Measurements from ENCODE around the gene COL13A1. TPM values are rescaled to one million over a fixed set of nuclear protein-coding genes. Genes with fewer than 3 reads are reported as not detected.

COL13A1 gene
- total RNA-seq, 1 donor from 2014 or later, result 2.5 TPM

DNA sequence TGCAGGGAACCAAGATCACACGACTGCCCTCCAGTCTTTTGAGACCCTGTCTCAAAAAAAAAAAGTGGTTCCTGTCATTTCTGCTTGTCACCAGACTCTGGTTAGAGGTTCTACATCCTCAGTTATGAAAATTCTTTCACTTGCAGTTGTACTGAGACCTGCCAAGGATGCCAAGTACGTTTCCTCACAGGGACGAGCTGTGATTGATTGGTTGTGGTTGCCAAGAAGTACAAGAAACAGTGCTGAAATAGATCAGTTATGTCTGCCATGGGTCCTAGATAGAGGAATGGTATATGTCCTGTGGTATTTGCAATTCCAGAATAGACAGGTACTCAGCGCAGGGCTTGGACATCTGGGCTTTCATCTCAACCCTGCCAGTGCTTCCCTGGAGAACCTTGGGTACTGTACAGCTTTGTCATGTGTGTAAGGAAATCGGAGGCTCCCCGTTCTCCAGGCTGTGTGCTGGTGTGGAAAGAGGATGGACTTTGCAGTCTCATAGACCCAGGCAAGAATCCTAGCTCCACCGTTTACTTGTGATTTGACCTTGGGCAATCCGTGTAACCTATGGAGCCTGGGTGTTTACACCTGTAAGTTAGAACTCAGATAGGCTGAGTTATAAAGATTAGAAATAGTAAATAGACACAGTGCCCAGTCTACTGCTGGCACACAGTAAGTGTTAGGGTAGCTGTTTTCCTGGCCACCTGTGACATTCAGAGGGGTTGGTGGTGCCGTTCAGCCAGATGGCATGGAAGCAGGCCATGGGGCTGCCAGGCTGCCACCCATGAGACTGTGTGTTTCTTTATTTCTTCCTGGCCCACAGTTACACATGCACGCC is 53.0 kb downstream of the COL13A1 start:
- DNase-seq, result no peak
- no peaks in the 10 kb centered on the region for H3K9me3 ChIP-seq (replicated peaks)
- H3K4me1 ChIP-seq, result no peaks in the 10 kb centered on the region
- intact Hi-C loops (cut with micrococcal nuclease), result no loop called here
- H3K4me3 ChIP-seq, result no peak overlapping the region
- no peaks in the 10 kb centered on the region for H3K27me3 ChIP-seq (ENCODE audit: low read depth)
- no peak for TF ChIP-seq CTCF (IDR thresholded peaks at IDR 0.05; ENCODE audit: borderline replicate concordance)
- H3K27ac ChIP-seq (replicated peaks), result no peak overlapping the region
- H3K36me3 ChIP-seq, result no peaks in the 10 kb centered on the region

DNA sequence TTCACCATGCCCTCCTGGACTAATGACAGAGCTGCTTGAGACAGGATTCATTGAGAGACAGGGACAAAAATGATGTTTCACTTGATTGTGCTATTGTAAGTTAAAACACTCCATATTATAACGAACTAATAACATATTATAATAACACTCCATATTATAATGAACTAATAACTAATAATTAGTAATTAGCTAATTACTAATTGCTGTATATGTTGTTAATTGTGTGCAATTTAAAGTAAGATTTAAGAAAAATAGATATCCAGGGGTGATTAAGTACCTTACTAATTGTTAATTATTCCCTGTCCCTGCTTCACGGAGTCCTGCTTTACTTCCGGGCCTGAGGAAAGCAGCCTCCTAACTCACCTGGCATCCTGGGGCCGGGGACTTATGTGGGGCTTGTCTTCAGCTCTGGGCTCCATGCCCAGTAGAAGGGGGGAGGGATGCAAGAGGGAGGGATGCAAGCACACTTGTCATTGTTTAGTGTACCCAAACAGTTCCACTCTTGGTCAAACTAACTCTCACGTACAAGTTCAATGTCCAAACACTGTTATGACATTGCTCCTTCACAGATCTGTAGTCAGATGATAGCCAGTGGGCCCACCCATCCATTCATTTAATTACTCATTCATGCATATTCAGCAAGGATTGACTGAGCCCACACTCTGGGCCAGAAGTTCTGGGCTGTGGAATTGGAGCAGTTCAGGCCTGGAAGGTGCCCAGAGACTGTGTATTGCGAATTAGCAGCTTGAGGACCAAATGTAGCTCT is 53.8 kb downstream of the COL13A1 start:
- Histone ChIP-seq H3K27ac (replicated peaks) (no peak overlapping the region), H3K4me3 (no peak overlapping the region), H3K36me3 (no peaks in the 10 kb centered on the region), H3K27me3 (ENCODE audit: low read depth) (no peaks in the 10 kb centered on the region), H3K9me3 (replicated peaks) (no peaks in the 10 kb centered on the region), H3K4me1 (no peaks in the 10 kb centered on the region)
- TF ChIP-seq CTCF (IDR thresholded peaks at IDR 0.05; ENCODE audit: borderline replicate concordance), result no peak
- no peak for DNase-seq
- intact Hi-C loops (cut with micrococcal nuclease), result no loop called here

DNA sequence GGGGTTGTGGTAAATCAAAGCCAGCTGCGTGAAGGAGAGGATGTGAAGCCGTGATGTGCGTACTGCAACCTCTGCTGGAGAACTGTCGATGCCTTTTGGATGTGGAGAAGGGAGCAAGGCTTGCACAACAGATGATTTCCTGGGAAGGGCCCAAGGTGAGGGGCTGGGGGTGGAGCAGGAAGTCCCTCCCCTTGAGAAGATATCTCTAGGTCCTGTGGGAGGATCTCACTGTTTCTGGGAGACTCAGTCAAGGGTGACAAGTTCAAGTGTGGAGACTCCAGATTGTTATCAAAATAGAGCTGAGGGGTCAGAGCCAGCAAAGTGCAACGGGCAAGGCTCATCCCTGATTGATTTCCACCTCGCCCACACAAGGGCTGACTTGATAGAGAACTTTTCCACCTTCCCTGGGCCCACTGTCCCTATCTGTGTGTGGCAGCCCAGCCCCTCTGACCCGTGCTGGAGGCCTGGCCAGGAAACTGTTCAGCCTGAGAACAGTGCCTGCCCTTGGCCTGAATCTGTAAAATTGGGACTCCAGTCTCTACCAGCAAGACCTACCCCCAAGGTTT is 55.0 kb downstream of the COL13A1 start:
- H3K27ac ChIP-seq (replicated peaks), result no peak overlapping the region
- intact Hi-C loops (cut with micrococcal nuclease), result no loop called here
- no peaks in the 10 kb centered on the region for H3K36me3 ChIP-seq

GRCh38 chr10:69858201-69858600 is 56.5 kb downstream of the COL13A1 start:
- Histone ChIP-seq H3K4me1 (peaks cover 8% of the 10 kb centered on the region), H3K9me3 (replicated peaks) (no peaks in the 10 kb centered on the region), H3K27ac (replicated peaks) (no peak overlapping the region), H3K27me3 (ENCODE audit: low read depth) (no peaks in the 10 kb centered on the region), H3K36me3 (no peaks in the 10 kb centered on the region), H3K4me3 (no peak overlapping the region)
- intact Hi-C loops (cut with micrococcal nuclease), result no loop called here
- TF ChIP-seq CTCF (IDR thresholded peaks at IDR 0.05; ENCODE audit: borderline replicate concordance), result no peak
- no peak for DNase-seq

More for the DNA sequence above, 55.0 kb downstream of the COL13A1 start:
- Histone ChIP-seq H3K4me1 (peaks cover 4% of the 10 kb centered on the region), H3K4me3 (no peak overlapping the region), H3K27me3 (ENCODE audit: low read depth) (no peaks in the 10 kb centered on the region), H3K9me3 (replicated peaks) (no peaks in the 10 kb centered on the region)
- no peak for DNase-seq
- TF ChIP-seq CTCF (IDR thresholded peaks at IDR 0.05; ENCODE audit: borderline replicate concordance), result no peak

DNA sequence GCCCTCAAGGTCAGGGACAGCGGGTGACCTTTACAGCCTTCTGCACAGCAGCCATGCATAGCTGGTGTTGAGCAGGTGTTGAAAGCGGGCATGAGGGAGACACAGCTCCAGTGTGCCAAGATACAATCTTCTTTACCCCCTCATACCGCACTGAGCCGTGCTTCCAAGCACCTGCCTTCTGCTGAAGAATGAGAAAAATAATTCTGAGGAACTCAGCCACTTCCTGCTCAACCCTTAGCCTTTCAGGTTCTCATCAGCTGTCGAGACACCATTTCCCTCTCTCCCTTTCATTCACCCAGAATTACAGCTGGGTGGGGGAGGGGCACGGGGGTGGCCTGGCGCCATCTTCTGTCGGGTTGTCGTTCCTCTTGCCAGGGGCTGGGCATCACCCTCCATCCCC is 58.6 kb downstream of the COL13A1 start:
- Histone ChIP-seq H3K9me3 (replicated peaks) (no peaks in the 10 kb centered on the region), H3K36me3 (no peaks in the 10 kb centered on the region), H3K4me3 (no peak overlapping the region), H3K27ac (replicated peaks) (no peak overlapping the region), H3K27me3 (ENCODE audit: low read depth) (peaks cover 8% of the 10 kb centered on the region), H3K4me1 (peaks cover 8% of the 10 kb centered on the region)
- TF ChIP-seq CTCF (IDR thresholded peaks at IDR 0.05; ENCODE audit: borderline replicate concordance), result no peak
- DNase-seq, result no peak
- intact Hi-C loops (cut with micrococcal nuclease), result no loop called here
